ENCODE measurements around the gene MED15.

MED15 gene

GRCh38 chr22:20516399-20516798 is 9.0 kb downstream of the MED15 start:
- Histone ChIP-seq H3K36me3 (ENCODE audit: insufficient read depth, low read length) (peaks cover 34% of the 10 kb centered on the region), H3K27ac (no peak overlapping the region), H3K4me3 (no peak overlapping the region), H3K9ac (ENCODE audit: insufficient read length) (no peak overlapping the region), H3K9me3 (ENCODE audit: low read depth, low read length) (no peaks in the 10 kb centered on the region)
- TF ChIP-seq POLR2AphosphoS5 (IDR thresholded peaks at IDR 0.05; ENCODE audit: borderline replicate concordance, low read depth, low read length) (no peak), FOXP2 (optimal IDR thresholded peaks at IDR 0.05; ENCODE audit: control extremely low read depth, extremely low read length, insufficient read depth) (no peak), EZH2 (IDR thresholded peaks at IDR 0.05) (no peak)
- DNase-seq (ENCODE audit: low read depth, low spot score), result no peak

- peaks cover 34% of the 10 kb centered on the region for H3K36me3 ChIP-seq (ENCODE audit: insufficient read depth, low read length)
- no peaks in the 10 kb centered on the region for H3K9me3 ChIP-seq (ENCODE audit: low read depth, low read length)
- DNase-seq (ENCODE audit: low read depth, low spot score), result no peak
- no peak overlapping the region for H3K27ac ChIP-seq
- TF ChIP-seq POLR2AphosphoS5 (IDR thresholded peaks at IDR 0.05; ENCODE audit: borderline replicate concordance, low read depth, low read length) (no peak), FOXP2 (optimal IDR thresholded peaks at IDR 0.05; ENCODE audit: control extremely low read depth, extremely low read length, insufficient read depth) (no peak), EZH2 (IDR thresholded peaks at IDR 0.05) (no peak)
- H3K4me3 ChIP-seq, result no peak overlapping the region
- no peak overlapping the region for H3K9ac ChIP-seq (ENCODE audit: insufficient read length)
Observed at GRCh38 chr22:20517422-20517821, 10.0 kb downstream of the MED15 start.

GRCh38 chr22:20517841-20518592 is 10.6 kb downstream of the MED15 start:
- Histone ChIP-seq H3K9me3 (ENCODE audit: low read depth, low read length) (no peaks in the 10 kb centered on the region), H3K4me3 (no peak overlapping the region), H3K36me3 (ENCODE audit: insufficient read depth, low read length) (peaks cover 34% of the 10 kb centered on the region), H3K9ac (ENCODE audit: insufficient read length) (no peak overlapping the region), H3K27ac (no peak overlapping the region)
- no peak for TF ChIP-seq POLR2AphosphoS5 (IDR thresholded peaks at IDR 0.05; ENCODE audit: borderline replicate concordance, low read depth, low read length)
- no peak for TF ChIP-seq EZH2 (IDR thresholded peaks at IDR 0.05)
- no peak for TF ChIP-seq FOXP2 (optimal IDR thresholded peaks at IDR 0.05; ENCODE audit: control extremely low read depth, extremely low read length, insufficient read depth)
- DNase-seq (ENCODE audit: low read depth, low spot score), result no peak

- no peak for DNase-seq (ENCODE audit: low read depth, low spot score)
- no peaks in the 10 kb centered on the region for H3K9me3 ChIP-seq (ENCODE audit: low read depth, low read length)
- H3K36me3 ChIP-seq (ENCODE audit: insufficient read depth, low read length), result peaks cover 26% of the 10 kb centered on the region
- H3K4me3 ChIP-seq, result no peak overlapping the region
- TF ChIP-seq EZH2 (IDR thresholded peaks at IDR 0.05) (no peak), POLR2AphosphoS5 (IDR thresholded peaks at IDR 0.05; ENCODE audit: borderline replicate concordance, low read depth, low read length) (no peak), FOXP2 (optimal IDR thresholded peaks at IDR 0.05; ENCODE audit: control extremely low read depth, extremely low read length, insufficient read depth) (no peak)
- no peak overlapping the region for H3K9ac ChIP-seq (ENCODE audit: insufficient read length)
- H3K27ac ChIP-seq, result no peak overlapping the region
Observed at GRCh38 chr22:20519558-20519957, 12.1 kb downstream of the MED15 start.

- no peak for DNase-seq (ENCODE audit: low read depth, low spot score)
- H3K9me3 ChIP-seq (ENCODE audit: low read depth, low read length), result no peaks in the 10 kb centered on the region
- peaks cover 22% of the 10 kb centered on the region for H3K36me3 ChIP-seq (ENCODE audit: insufficient read depth, low read length)
- H3K4me3 ChIP-seq, result no peak overlapping the region
- H3K9ac ChIP-seq (ENCODE audit: insufficient read length), result no peak overlapping the region
- no peak overlapping the region for H3K27ac ChIP-seq
- no peak for TF ChIP-seq POLR2AphosphoS5 (IDR thresholded peaks at IDR 0.05; ENCODE audit: borderline replicate concordance, low read depth, low read length)
- TF ChIP-seq EZH2 (IDR thresholded peaks at IDR 0.05), result no peak
Observed at GRCh38 chr22:20520093-20520511, 12.7 kb downstream of the MED15 start.

- Histone ChIP-seq H3K9me3 (ENCODE audit: low read depth, low read length) (no peaks in the 10 kb centered on the region), H3K9ac (ENCODE audit: insufficient read length) (no peak overlapping the region), H3K36me3 (ENCODE audit: insufficient read depth, low read length) (peaks cover 22% of the 10 kb centered on the region), H3K4me3 (no peak overlapping the region), H3K27ac (no peak overlapping the region)
- TF ChIP-seq EZH2 (IDR thresholded peaks at IDR 0.05) (no peak), POLR2AphosphoS5 (IDR thresholded peaks at IDR 0.05; ENCODE audit: borderline replicate concordance, low read depth, low read length) (no peak), FOXP2 (optimal IDR thresholded peaks at IDR 0.05; ENCODE audit: control extremely low read depth, extremely low read length, insufficient read depth) (no peak)
- no peak for DNase-seq (ENCODE audit: low read depth, low spot score)
Observed at GRCh38 chr22:20522134-20523004, 15.0 kb downstream of the MED15 start.

- no peak for TF ChIP-seq FOXP2 (optimal IDR thresholded peaks at IDR 0.05; ENCODE audit: control extremely low read depth, extremely low read length, insufficient read depth)
- no peak for TF ChIP-seq POLR2AphosphoS5 (IDR thresholded peaks at IDR 0.05; ENCODE audit: borderline replicate concordance, low read depth, low read length)
- no peak for TF ChIP-seq EZH2 (IDR thresholded peaks at IDR 0.05)
- H3K27ac ChIP-seq, result peak overlapping the region; percentile 60
- H3K36me3 ChIP-seq (ENCODE audit: insufficient read depth, low read length), result peaks cover 22% of the 10 kb centered on the region
- H3K9ac ChIP-seq (ENCODE audit: insufficient read length), result no peak overlapping the region
- H3K9me3 ChIP-seq (ENCODE audit: low read depth, low read length), result no peaks in the 10 kb centered on the region
- DNase-seq (ENCODE audit: low read depth, low spot score), result no peak
- no peak overlapping the region for H3K4me3 ChIP-seq
Observed at GRCh38 chr22:20523086-20523983, 15.9 kb downstream of the MED15 start.

Data from SK-N-MC (cell line).